NCI-H146 treated with DMSO at 0.1 percent for 48 hours (cell line): Measurements from ENCODE around the gene CATSPER1.
"Not testable (repeated sequence)": the region's sequence is repeated elsewhere in the genome, so short reads cannot be mapped to it uniquely, and the experiment has no call there.

Source experiments
- DNase-seq: peaks from one replicate; lab custom pipeline; 2025; ENCODE audit not compliant: unreplicated experiment; lab: John Stamatoyannopoulos, UW

Gene CATSPER1

DNA sequence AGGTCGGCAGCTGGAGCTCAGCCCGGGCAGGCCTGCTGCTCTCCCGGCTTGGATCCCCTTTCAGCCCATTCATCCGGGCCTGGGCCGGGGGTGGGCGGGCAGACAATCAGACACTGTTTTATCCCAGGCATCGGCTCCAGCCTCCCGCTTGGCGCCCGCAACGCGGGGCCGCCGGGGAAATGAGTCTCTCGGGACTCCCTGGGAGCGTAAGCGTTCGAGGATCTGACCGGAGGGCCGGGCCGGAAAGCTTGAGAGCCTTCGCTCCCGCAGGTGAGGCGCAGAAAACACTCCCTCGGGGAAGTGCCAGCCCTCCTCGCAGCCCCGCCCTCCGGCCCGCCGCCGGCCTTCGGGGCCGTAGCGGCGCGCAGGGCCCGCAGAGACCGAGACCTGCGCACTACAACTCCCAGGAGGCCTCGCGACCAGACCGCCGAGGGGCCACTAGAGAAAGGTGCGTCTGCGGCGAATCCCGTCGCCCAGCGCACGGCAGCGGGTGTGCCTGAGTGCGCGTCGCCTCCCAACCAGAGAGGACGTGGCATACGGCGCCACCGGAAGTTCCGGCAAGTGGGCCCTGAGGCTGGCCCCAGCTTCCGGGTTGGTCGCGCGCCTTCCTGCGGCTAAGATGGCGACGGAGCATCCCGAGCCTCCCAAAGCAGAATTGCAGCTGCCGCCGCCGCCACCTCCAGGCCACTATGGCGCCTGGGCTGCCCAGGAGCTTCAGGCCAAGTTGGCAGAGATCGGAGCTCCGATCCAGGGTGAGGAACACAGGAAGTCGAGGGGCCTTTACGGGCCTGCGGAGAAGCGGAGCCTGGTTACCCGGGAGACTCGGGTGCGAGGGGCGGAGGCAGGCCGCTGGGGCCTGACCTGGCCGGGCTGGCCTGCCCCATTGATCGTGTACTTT is 25.7 kb upstream of the CATSPER1 start, which contains the start of gene SF3B2:
TSS of gene SF3B2 (plus strand) at position 599 of the 898 bp plus-strand sequence. CDS start at position 620, 21 bp downstream.
- DNase-seq = peak; percentile 91

- no peak for DNase-seq
Measured at GRCh38 chr11:66051371-66051765, 25.1 kb upstream of the CATSPER1 start.

GRCh38 chr11:66050581-66051231 is 24.4 kb upstream of the CATSPER1 start:
- no peak for DNase-seq

DNA sequence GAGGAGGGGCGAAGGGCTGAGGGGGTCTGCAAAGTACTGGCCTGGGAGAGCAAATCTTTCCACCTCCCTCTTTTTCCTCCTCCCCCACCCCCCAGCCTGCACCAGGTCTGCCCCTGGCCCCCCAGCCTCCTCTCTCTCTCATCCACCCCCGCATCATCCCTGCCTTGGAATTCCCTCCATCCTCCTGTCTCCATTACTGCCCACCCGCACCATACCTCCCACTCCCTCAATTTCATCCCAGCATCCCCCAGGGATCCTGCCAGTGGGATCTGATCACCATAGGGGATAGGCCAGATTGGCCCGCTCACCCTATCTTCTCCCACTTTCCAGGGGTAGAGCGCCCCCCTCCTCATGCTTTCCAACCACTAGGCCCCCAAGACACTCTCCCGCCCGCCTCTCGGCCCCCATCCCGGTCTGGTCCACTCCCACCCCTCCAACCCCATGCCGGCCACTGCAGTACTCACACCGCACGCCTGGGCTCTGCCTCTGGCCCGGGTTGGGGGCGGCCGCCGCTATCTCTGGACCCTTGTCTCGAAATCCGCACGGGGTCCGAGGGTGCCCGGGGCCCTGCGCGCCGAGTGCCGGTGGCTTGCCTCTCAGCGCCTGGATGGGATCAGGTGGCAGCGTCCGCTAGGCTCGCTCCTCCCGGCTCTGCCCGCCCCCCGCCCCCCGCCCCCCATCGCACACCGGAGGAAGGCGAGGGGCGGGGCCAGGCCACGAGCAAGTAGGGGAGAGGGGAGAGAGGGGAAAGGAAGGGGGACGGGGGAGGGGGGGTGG is 22.5 kb upstream of the CATSPER1 start, which contains the start of gene GAL3ST3:
TSS of gene GAL3ST3 (minus strand) at position 615 of the 777 bp plus-strand sequence. CDS start 3,746 bp downstream, outside the sequence.
- DNase-seq = no peak

DNA sequence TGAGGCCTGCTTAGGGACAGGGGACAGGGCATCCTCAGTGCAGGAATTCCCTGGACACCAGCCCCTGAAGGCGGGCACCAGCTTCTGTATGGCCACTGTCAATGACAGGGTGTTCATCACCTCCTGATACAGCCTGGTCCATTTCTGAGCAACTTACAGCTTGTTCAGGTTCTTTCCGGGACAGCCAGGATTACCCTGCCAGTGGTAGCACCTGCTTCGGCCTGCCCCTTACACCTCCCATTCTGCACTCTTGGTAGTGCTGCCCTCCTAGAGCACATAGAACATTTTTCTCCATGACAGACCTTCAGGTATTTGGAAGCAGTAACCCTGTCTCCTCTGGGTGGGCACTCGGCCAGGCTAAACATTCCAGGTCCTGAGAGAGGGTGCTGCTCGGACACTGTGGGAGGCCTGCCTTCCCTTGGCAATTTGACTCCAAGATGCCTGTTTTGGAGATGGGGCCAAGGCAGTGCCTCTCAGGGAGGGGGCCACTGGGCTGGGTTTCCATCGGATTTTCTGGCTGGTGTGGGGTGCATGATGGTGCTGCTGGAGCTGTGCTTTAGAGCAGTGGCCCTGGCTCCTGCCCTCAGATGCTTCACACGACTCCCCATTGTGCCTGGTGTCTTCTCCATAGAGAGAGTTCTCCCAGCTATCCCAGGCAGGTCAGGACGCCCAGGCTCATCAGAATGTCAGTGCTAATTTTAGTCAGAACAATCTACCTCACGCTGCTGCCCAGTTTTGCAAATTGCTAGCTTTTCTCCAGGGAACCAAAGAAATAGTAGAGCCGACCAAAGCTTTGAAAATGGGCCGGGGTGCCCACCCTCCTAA is 21.5 kb upstream of the CATSPER1 start:
- DNase-seq = no peak

- no peak for DNase-seq
Measured at GRCh38 chr11:66046901-66047300, 20.6 kb upstream of the CATSPER1 start.

DNA sequence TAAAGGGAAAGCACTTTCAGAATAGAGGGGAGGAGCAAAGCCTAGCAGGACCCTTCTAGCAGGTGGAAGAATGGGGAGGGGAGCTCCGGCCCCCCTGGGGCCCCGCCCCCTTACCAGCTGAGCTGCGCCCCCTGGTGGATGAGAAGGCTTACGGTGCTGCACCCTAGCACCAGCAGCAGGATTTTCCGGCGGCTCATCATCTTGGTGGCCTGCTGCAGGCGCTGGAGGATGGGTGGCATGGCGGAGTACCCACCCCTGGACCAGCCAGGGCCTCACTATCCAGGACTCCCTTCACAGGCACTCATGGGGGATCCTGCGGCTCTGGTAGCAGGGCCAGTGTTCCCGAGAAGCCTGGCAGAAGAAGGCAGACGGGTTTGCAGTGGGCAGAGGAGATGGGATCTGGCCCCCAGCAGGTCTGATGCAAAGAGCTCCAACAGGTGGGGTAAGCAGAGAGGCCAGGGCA is 18.9 kb upstream of the CATSPER1 start:
- peak; percentile 64 for DNase-seq

GRCh38 chr11:66044757-66045156 is 18.5 kb upstream of the CATSPER1 start:
- DNase-seq = no peak

GRCh38 chr11:66042996-66043906 is 17.0 kb upstream of the CATSPER1 start:
- DNase-seq = no peak

- DNase-seq = no peak
Measured at GRCh38 chr11:66042227-66042995, 16.1 kb upstream of the CATSPER1 start.

- no peak for DNase-seq
Measured at GRCh38 chr11:66039765-66040164, 13.5 kb upstream of the CATSPER1 start.

- DNase-seq = no peak
Measured at GRCh38 chr11:66037327-66037726, 11.0 kb upstream of the CATSPER1 start.

- DNase-seq = no peak
Measured at GRCh38 chr11:66036334-66036710, 10.0 kb upstream of the CATSPER1 start.

- DNase-seq = no peak
Measured at GRCh38 chr11:66035653-66036333, 9.5 kb upstream of the CATSPER1 start.

DNA sequence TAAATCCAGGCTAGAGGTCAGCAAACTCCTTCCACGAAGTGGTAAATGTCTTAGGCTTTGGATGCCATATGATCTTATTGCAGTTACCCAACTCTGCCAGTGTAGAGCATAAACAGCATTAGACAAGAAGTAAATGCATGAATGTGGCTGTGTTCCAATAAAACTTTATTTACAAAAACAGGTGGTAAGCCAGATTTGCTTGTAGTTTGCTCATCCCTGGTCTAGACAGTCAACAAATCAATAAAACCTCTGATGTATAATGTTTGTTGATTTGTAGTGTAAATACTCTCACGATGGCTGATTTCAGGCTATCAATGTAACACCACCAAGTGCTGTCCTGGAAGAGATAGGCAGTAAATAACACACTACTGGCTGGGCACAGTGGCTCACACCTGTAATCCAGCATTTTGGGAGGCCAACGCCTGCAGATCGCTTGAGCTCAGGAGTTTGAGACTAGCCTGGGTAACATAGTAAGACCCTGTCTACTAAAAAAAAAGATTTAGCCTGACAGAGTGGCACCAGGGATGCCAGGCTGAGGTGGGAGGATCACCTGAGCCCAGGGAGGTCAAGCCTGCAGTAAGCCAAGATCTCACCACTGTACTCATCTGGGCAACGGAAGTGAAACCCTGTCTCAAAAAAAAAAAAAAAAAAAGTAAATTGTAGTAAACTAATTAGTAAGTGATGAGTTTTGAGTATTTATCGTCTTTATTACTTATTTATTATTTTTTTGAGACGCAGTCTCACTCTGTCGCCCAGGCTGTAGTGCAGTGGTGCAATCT is 6.9 kb upstream of the CATSPER1 start:
- no peak for DNase-seq

DNA sequence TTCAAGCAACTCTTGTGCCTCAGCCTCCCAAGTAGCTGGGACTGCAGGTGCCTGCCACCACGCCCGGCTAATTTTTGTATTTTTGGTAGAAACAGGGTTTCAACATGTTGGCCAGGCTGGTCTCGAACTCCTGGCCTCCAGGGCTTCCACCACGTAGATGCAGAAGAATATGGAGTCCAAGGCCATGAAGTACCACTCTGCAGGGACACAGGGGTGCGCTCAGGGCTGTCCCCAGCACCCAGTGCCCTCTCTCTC is 3.2 kb downstream of the CATSPER1 start:
- not testable (repeated sequence) for DNase-seq

DNA sequence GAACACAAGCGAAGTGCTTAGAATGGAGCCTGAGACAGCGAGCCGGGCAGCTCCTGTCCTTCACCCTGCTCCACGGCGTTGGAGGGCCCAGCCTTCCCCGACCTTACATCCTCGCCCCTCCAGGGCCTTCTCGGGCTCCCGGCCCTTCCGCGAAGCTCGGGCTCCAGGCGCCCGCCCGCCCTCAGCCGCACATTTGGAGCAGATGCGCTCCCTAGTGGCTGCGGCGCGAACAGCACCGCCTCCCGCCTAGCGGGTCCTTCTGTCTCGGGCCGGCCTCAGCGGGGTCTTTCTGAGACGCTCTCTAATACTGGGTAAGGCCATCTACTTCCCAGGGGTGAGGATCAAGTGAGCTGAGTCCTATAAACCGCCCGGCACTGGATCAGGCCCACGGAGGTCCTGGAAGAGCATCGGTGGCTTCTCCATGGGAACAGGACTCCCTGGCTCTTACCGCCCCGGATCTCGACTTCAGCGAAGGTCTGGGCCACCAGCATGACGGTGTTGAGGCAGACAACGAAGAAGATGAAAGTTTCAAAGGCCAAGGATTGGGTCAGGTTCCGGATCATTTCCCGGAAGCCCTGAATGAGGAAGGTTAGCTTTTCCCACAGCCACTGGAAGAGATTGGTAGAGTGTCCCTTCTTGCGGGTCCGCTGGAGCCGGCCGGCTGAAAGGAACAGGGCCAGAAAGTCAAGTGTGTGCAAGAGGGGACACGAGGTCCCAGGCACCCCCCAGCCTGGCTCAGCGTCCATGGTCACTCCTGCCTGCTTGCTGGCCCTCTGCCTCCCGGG is 3.7 kb downstream of the CATSPER1 start:
- peak; percentile 45 for DNase-seq
